Neural crest cell (in vitro differentiated cells): Measurements from ENCODE around the gene C6orf136. TPM values are rescaled to one million over a fixed set of nuclear protein-coding genes. Genes with fewer than 3 reads are reported as not detected.

Experiments
- DNase-seq: peaks from one replicate; pipeline ENCODE4 v3.0.0; 2021; ENCODE audit warnings: low read depth, mixed read lengths, low spot score
- H3K27ac Mint-ChIP-seq: one replicate; pipeline ENCODE4 v1.8.0; 2021; ENCODE audit warnings: mild to moderate bottlenecking, mixed read lengths; ENCODE audit not compliant: unreplicated experiment
- H3K27me3 Mint-ChIP-seq: 2 replicates; pipeline ENCODE4 v1.8.0; 2021; ENCODE audit warnings: low read depth, mild to moderate bottlenecking, mixed read lengths
- H3K36me3 Mint-ChIP-seq: 2 replicates; pipeline ENCODE4 v1.8.0; 2021; ENCODE audit warnings: low read depth, mild to moderate bottlenecking, mixed read lengths
- H3K4me1 Mint-ChIP-seq: 2 replicates; pipeline ENCODE4 v1.8.0; 2021; ENCODE audit warnings: mixed read lengths
- H3K4me3 Mint-ChIP-seq: one replicate; pipeline ENCODE4 v1.8.0; 2021; ENCODE audit warnings: mild to moderate bottlenecking, mixed read lengths
- H3K9me3 Mint-ChIP-seq: 2 replicates; pipeline ENCODE4 v1.8.0; 2021; ENCODE audit warnings: mixed read lengths
- total RNA-seq: library from RNA; stranded (reverse); gene quantifications from 2 replicates; pipeline ENCODE4 v1.2.1, GENCODE V29; 2021
- TF ChIP-seq, protein P1 (sequence below): fragments of 200-600 bp; sonication (generic); conservative IDR thresholded peaks from 2 replicates; pipeline ENCODE4 v1.5.0; 2021; ENCODE audit warnings: antibody characterized with exemption, mild to moderate bottlenecking

Gene C6orf136
- total RNA-seq, 1 donor from 2014 or later: 17.4 TPM

DNA sequence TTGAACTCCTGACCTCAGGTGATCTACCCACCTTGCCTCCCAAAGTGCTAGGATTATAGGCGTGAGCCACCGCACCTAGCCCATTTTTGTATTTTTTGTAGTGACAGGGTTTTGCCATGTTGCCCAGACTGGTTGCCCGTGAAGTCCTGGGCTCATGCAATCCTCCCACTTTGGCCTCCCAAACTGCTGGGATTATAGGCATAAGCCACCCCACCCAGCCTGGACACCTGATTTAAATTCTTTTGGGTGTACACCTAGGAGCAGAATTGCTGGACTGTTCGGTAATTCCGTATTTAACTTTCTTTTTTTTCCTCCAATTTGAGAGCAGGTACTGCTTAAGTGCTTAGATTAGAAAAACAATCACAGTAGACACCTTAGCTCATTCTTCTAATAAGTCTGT, 49.5 kb downstream of the C6orf136 start:
- Mint-ChIP-seq H3K36me3 (peaks cover 3% of the 10 kb centered on the region), H3K9me3 (peaks cover 2% of the 10 kb centered on the region), H3K4me3 (no peak overlapping the region), H3K27ac (no peak overlapping the region), H3K4me1 (peaks cover 8% of the 10 kb centered on the region), H3K27me3 (no peaks in the 10 kb centered on the region)
- TF ChIP-seq, protein P1, sequence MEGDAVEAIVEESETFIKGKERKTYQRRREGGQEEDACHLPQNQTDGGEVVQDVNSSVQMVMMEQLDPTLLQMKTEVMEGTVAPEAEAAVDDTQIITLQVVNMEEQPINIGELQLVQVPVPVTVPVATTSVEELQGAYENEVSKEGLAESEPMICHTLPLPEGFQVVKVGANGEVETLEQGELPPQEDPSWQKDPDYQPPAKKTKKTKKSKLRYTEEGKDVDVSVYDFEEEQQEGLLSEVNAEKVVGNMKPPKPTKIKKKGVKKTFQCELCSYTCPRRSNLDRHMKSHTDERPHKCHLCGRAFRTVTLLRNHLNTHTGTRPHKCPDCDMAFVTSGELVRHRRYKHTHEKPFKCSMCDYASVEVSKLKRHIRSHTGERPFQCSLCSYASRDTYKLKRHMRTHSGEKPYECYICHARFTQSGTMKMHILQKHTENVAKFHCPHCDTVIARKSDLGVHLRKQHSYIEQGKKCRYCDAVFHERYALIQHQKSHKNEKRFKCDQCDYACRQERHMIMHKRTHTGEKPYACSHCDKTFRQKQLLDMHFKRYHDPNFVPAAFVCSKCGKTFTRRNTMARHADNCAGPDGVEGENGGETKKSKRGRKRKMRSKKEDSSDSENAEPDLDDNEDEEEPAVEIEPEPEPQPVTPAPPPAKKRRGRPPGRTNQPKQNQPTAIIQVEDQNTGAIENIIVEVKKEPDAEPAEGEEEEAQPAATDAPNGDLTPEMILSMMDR: no peak
- no peak for DNase-seq

- Mint-ChIP-seq H3K27ac (peak overlapping the region; percentile 71), H3K4me3 (no peak overlapping the region), H3K27me3 (no peaks in the 10 kb centered on the region), H3K36me3 (peaks cover 29% of the 10 kb centered on the region), H3K9me3 (no peaks in the 10 kb centered on the region), H3K4me1 (no peaks in the 10 kb centered on the region)
- no peak for DNase-seq
- TF ChIP-seq, protein P1: no peak
Observed at GRCh38 chr6:30700340-30700739, 53.4 kb downstream of the C6orf136 start.

Other genes with a start within 250 kb of the C6orf136 start
- gene HLA-E, start 157.6 kb upstream of the C6orf136 start, total RNA-seq: 13.4 and 14.2 TPM in 2 replicates
- gene GNL1, start 90.6 kb upstream of the C6orf136 start, total RNA-seq: 71.0 and 71.6 TPM in 2 replicates
- 41.4 and 41.5 TPM in 2 replicates for gene PRR3, start 89.8 kb upstream of the C6orf136 start, total RNA-seq
- gene ABCF1, start 75.7 kb upstream of the C6orf136 start, total RNA-seq: 93.7 and 98.2 TPM in 2 replicates
- gene PPP1R10, start 29.9 kb upstream of the C6orf136 start, total RNA-seq: 138 and 145 TPM in 2 replicates
- 36.7 and 39.3 TPM in 2 replicates for gene MRPS18B, start 29.3 kb upstream of the C6orf136 start, total RNA-seq
- gene ATAT1, start 20.3 kb upstream of the C6orf136 start, total RNA-seq: 58.2 and 62.3 TPM in 2 replicates
- 30.3 and 31.3 TPM in 2 replicates for gene DHX16, start 25.9 kb downstream of the C6orf136 start, total RNA-seq
- 71.0 and 71.1 TPM in 2 replicates for gene PPP1R18, start 39.5 kb downstream of the C6orf136 start, total RNA-seq
- 66.5 and 69.2 TPM in 2 replicates for gene NRM, start 43.9 kb downstream of the C6orf136 start, total RNA-seq
- gene MDC1, start 70.1 kb downstream of the C6orf136 start, total RNA-seq: 104 and 107 TPM in 2 replicates
- gene TUBB, start 73.2 kb downstream of the C6orf136 start, total RNA-seq: 1,986 and 2,086 TPM in 2 replicates
- gene FLOT1, start 95.6 kb downstream of the C6orf136 start, total RNA-seq: 100 and 106 TPM in 2 replicates
- gene IER3, start 97.4 kb downstream of the C6orf136 start, total RNA-seq: 4.8 and 6.3 TPM in 2 replicates
- gene DDR1, start 237.4 kb downstream of the C6orf136 start, total RNA-seq: 160 and 178 TPM in 2 replicates